H1 (cell line): ENCODE data around the gene FAM53B. TPM values are rescaled to one million over a fixed set of nuclear protein-coding genes. Genes with fewer than 3 reads are reported as not detected.

Experiments used
- ATF3 ChIP-seq: IDR thresholded peaks from 2 replicates; pipeline ENCODE4 v1.6.1; 2011; ENCODE audit warnings: low read depth, mild to moderate bottlenecking, low read length; ENCODE audit not compliant: insufficient read depth
- EGR1 ChIP-seq: IDR thresholded peaks from 2 replicates; pipeline ENCODE4 v1.6.1; 2011; ENCODE audit warnings: low read depth, low read length, borderline replicate concordance
- POLR2AphosphoS5 ChIP-seq: IDR thresholded peaks from 2 replicates; pipeline ENCODE4 v1.6.1; 2011; ENCODE audit warnings: low read depth, low read length
- YY1 ChIP-seq: IDR thresholded peaks from 2 replicates; pipeline ENCODE4 v1.6.1; 2011; ENCODE audit warnings: low read depth, mild to moderate bottlenecking, low read length
- polyA plus RNA-seq, 7 experiments: library from polyadenylated mRNA; depleted of rRNA in 3 of 7; stranded (reverse) in 5 of 7; unstranded in 2 of 7; fragments of >200 nt in 5 of 7; fragments of 200-250 nt in 2 of 7; gene quantifications; 1 replicate in 5 of 7; 2 replicates in 1 of 7; 4 replicates in 1 of 7; pipeline versions ENCODE4 v1.2.1 to v1.2.3, GENCODE V29; 2011 to 2013; ENCODE audit warnings: missing spikeins in 2 of 7, mixed read lengths in 2 of 7
- total RNA-seq: library from RNA; stranded (reverse); fragmentation: NEBNext Ultra II Directional; extraction: Animal tissue kit (Norgen Biotek cat#: 25700); gene quantifications from 2 replicates; pipeline ENCODE4 v1.2.1, GENCODE V29; 2021

Gene FAM53B
- total and polyA plus RNA-seq, 2 of the 8 experiments (the other 6 are each of a cell fraction or from before 2014, with no cell fraction given), result 5.3 to 14.4 TPM

- TF ChIP-seq YY1 (no peak), POLR2AphosphoS5 (no peak), EGR1 (no peak), ATF3 (no peak)
Observed at GRCh38 chr10:124624006-124624405, 120.2 kb downstream of the FAM53B start (continued).
